Measurements from ENCODE around the gene VMP1. TPM values are rescaled to one million over a fixed set of nuclear protein-coding genes. Genes with fewer than 3 reads are reported as not detected.

VMP1 gene
- total RNA-seq, 1 donor from 2014 or later = 314 TPM

DNA sequence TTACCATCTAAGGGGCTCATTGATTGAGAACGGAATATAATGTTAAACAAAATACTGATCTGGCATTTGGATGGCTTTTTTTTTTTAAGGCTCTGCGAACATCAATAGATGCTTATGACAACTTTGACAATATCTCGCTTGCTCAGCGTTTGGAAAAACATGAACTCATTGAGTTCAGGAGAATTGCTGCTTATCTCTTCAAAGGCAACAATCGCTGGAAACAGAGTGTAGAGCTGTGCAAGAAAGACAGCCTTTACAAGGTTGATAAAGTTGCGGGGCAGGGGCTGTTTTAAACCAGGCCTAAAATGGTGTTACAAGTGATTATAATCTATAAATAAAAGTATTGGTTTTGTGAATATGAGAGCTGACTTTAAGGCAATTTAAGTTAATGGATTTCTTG is 22.5 kb upstream of the VMP1 start:
- Histone ChIP-seq H4K20me1 (ENCODE audit: insufficient read depth, low read length) (peaks cover 58% of the 10 kb centered on the region), H3K4me1 (ENCODE audit: insufficient read depth, low read length) (peaks cover 5% of the 10 kb centered on the region), H3K36me3 (ENCODE audit: insufficient read depth, low read length) (peaks cover 87% of the 10 kb centered on the region), H3K9ac (ENCODE audit: low read length) (no peak overlapping the region), H3K4me2 (ENCODE audit: low read length) (no peak overlapping the region), H3K9me3 (ENCODE audit: insufficient read depth, low read depth, low read length) (no peaks in the 10 kb centered on the region), H2AFZ (ENCODE audit: low read depth, low read length) (no peak overlapping the region), H3K79me2 (ENCODE audit: insufficient read depth, low read length) (peaks cover 64% of the 10 kb centered on the region), H3K27ac (ENCODE audit: low read depth, low read length) (no peak overlapping the region), H3K27me3 (ENCODE audit: insufficient read depth, low read length) (no peaks in the 10 kb centered on the region), H3K4me3 (ENCODE audit: insufficient read depth, low read depth, low read length) (no peak overlapping the region)
- Mint-ChIP-seq H3K4me1 (ENCODE audit: low read depth, unreplicated experiment) (peaks cover 26% of the 10 kb centered on the region), H3K9me3 (ENCODE audit: unreplicated experiment) (no peaks in the 10 kb centered on the region), H3K27ac (ENCODE audit: unreplicated experiment) (peak overlapping the region; percentile 69), H3K4me3 (ENCODE audit: unreplicated experiment) (no peak overlapping the region), H3K27me3 (ENCODE audit: low read depth, unreplicated experiment) (no peaks in the 10 kb centered on the region), H3K36me3 (ENCODE audit: low read depth, unreplicated experiment) (peaks cover 20% of the 10 kb centered on the region)
- FAIRE-seq = no peak
- DNase-seq (ENCODE audit: low read depth) = no peak
- no peak for TF ChIP-seq EZH2 (IDR thresholded peaks at IDR 0.05; ENCODE audit: insufficient read depth, low read length)
- TF ChIP-seq, protein P1, sequence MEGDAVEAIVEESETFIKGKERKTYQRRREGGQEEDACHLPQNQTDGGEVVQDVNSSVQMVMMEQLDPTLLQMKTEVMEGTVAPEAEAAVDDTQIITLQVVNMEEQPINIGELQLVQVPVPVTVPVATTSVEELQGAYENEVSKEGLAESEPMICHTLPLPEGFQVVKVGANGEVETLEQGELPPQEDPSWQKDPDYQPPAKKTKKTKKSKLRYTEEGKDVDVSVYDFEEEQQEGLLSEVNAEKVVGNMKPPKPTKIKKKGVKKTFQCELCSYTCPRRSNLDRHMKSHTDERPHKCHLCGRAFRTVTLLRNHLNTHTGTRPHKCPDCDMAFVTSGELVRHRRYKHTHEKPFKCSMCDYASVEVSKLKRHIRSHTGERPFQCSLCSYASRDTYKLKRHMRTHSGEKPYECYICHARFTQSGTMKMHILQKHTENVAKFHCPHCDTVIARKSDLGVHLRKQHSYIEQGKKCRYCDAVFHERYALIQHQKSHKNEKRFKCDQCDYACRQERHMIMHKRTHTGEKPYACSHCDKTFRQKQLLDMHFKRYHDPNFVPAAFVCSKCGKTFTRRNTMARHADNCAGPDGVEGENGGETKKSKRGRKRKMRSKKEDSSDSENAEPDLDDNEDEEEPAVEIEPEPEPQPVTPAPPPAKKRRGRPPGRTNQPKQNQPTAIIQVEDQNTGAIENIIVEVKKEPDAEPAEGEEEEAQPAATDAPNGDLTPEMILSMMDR (IDR thresholded peaks at IDR 0.05; ENCODE audit: insufficient read depth, low read depth, low read length) = no peak

DNA sequence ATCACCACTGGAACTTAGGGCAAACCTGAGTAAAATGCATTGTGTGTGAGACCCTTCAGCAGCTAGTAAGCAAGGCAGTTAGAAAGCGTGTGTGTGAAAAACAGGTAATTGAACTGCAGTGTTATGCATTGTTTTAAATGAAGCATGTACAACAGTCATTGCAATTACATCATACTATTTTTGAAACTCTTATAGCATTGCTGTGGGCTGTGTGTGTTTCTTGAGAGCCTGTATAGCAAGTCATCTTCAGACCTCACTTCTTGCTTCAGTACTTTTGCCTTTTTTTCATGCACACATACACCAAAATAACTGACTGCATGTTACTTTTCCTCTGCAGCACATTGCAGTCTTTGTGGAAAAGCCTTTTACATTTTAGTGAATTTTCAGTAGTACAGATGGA is 19.4 kb upstream of the VMP1 start:
- Histone ChIP-seq H3K9me3 (ENCODE audit: insufficient read depth, low read depth, low read length) (no peaks in the 10 kb centered on the region), H3K36me3 (ENCODE audit: insufficient read depth, low read length) (peaks cover 77% of the 10 kb centered on the region), H3K9ac (ENCODE audit: low read length) (no peak overlapping the region), H3K27ac (ENCODE audit: low read depth, low read length) (no peak overlapping the region), H3K4me2 (ENCODE audit: low read length) (no peak overlapping the region), H4K20me1 (ENCODE audit: insufficient read depth, low read length) (peaks cover 48% of the 10 kb centered on the region), H3K79me2 (ENCODE audit: insufficient read depth, low read length) (peaks cover 57% of the 10 kb centered on the region), H3K4me3 (ENCODE audit: insufficient read depth, low read depth, low read length) (no peak overlapping the region), H3K27me3 (ENCODE audit: insufficient read depth, low read length) (no peaks in the 10 kb centered on the region), H3K4me1 (ENCODE audit: insufficient read depth, low read length) (no peaks in the 10 kb centered on the region), H2AFZ (ENCODE audit: low read depth, low read length) (no peak overlapping the region)
- FAIRE-seq = no peak
- peak overlapping the region; percentile 31 for H3K27ac Mint-ChIP-seq (ENCODE audit: unreplicated experiment)
- H3K27me3 Mint-ChIP-seq (ENCODE audit: low read depth, unreplicated experiment) = no peaks in the 10 kb centered on the region
- H3K9me3 Mint-ChIP-seq (ENCODE audit: unreplicated experiment) = no peaks in the 10 kb centered on the region
- TF ChIP-seq, protein P1 (IDR thresholded peaks at IDR 0.05; ENCODE audit: insufficient read depth, low read depth, low read length) = no peak
- no peak for TF ChIP-seq EZH2 (IDR thresholded peaks at IDR 0.05; ENCODE audit: insufficient read depth, low read length)
- H3K36me3 Mint-ChIP-seq (ENCODE audit: low read depth, unreplicated experiment) = peaks cover 28% of the 10 kb centered on the region
- DNase-seq (ENCODE audit: low read depth) = peak; percentile 13
- H3K4me1 Mint-ChIP-seq (ENCODE audit: low read depth, unreplicated experiment) = peaks cover 17% of the 10 kb centered on the region
- H3K4me3 Mint-ChIP-seq (ENCODE audit: unreplicated experiment) = no peak overlapping the region

GRCh38 chr17:59688496-59688895 is 19.0 kb upstream of the VMP1 start:
- H3K4me3 Mint-ChIP-seq (ENCODE audit: unreplicated experiment) = no peak overlapping the region
- Histone ChIP-seq H3K79me2 (ENCODE audit: insufficient read depth, low read length) (peaks cover 56% of the 10 kb centered on the region), H3K9me3 (ENCODE audit: insufficient read depth, low read depth, low read length) (no peaks in the 10 kb centered on the region), H3K27me3 (ENCODE audit: insufficient read depth, low read length) (no peaks in the 10 kb centered on the region), H2AFZ (ENCODE audit: low read depth, low read length) (no peak overlapping the region), H3K4me1 (ENCODE audit: insufficient read depth, low read length) (no peaks in the 10 kb centered on the region), H3K4me3 (ENCODE audit: insufficient read depth, low read depth, low read length) (no peak overlapping the region), H3K9ac (ENCODE audit: low read length) (no peak overlapping the region), H3K36me3 (ENCODE audit: insufficient read depth, low read length) (peaks cover 76% of the 10 kb centered on the region), H3K27ac (ENCODE audit: low read depth, low read length) (no peak overlapping the region), H4K20me1 (ENCODE audit: insufficient read depth, low read length) (peaks cover 45% of the 10 kb centered on the region), H3K4me2 (ENCODE audit: low read length) (no peak overlapping the region)
- DNase-seq (ENCODE audit: low read depth) (no peak), FAIRE-seq (no peak)
- H3K36me3 Mint-ChIP-seq (ENCODE audit: low read depth, unreplicated experiment) = peaks cover 25% of the 10 kb centered on the region
- no peaks in the 10 kb centered on the region for H3K27me3 Mint-ChIP-seq (ENCODE audit: low read depth, unreplicated experiment)
- peaks cover 17% of the 10 kb centered on the region for H3K4me1 Mint-ChIP-seq (ENCODE audit: low read depth, unreplicated experiment)
- H3K27ac Mint-ChIP-seq (ENCODE audit: unreplicated experiment) = peak overlapping the region; percentile 1
- TF ChIP-seq, protein P1 (IDR thresholded peaks at IDR 0.05; ENCODE audit: insufficient read depth, low read depth, low read length) = no peak
- no peak for TF ChIP-seq EZH2 (IDR thresholded peaks at IDR 0.05; ENCODE audit: insufficient read depth, low read length)
- H3K9me3 Mint-ChIP-seq (ENCODE audit: unreplicated experiment) = no peaks in the 10 kb centered on the region
